ENCODE measurements around the gene PWP1.
"Not testable (repeated sequence)": the region's sequence is repeated elsewhere in the genome, so short reads cannot be mapped to it uniquely, and the experiment has no call there.

The PWP1 gene

GRCh38 chr12:107667464-107667863 is 18.1 kb upstream of the PWP1 start:
- DNase-seq: no peak

DNA sequence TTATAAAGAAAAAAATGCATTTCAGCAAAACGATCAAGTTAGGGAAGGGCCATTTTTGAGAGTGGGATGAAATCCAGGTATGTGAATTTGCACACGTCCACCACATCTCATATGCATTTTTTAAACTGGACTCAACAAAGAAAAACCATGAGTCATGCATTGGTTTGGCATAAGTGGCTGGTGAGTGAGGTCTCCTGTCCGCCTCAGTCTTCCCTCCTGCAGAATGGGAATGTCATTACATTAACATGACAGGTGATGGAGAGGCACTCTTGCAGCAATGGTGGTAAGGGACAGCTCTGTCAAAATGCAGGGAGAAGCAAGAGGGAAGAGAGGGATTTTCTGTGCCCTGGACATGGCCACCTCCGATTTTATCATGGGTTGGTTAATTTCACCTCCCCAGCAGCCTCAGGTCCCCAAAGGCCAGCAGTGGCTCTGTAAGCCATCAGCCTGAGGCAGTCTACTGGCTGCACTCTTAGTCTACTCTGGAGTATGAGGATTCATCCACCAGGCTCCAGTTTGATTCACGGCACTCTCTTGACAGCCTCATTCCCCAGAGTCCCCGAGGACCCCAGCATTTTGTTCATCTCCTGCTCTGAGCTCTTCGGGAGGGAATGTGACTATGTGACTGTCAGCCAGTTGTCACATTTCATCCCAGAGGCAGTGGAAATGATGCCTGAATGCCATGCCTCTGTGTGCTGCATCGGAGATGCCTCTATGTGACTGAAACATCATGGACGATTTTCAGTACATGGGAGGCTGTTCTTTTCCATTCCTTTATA is 17.1 kb upstream of the PWP1 start:
- no peak for DNase-seq

GRCh38 chr12:107669946-107670345 is 15.7 kb upstream of the PWP1 start:
- no peak for DNase-seq

GRCh38 chr12:107670999-107671643 is 14.5 kb upstream of the PWP1 start:
- peak in 1 of 56 donors; percentile 21 for DNase-seq

DNA sequence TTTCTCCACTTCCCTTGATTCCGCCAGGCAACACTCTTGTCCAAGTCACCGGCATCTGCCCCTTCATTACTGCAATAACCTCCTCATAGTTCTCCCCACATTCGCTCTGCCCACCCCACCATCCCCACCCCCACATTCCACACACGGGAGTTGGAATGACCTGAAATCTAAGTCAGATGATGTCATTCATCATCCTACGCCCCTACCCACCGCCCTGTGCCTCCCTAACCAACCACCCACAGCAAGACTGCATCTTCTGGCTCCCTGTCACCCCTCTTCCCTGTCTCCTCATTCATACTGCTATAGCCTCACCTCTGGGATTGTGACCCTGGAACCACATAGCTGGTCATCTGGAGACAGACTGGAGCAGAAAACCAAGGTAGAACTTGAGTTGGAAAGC is 7.9 kb upstream of the PWP1 start:
- no peak for DNase-seq

DNA sequence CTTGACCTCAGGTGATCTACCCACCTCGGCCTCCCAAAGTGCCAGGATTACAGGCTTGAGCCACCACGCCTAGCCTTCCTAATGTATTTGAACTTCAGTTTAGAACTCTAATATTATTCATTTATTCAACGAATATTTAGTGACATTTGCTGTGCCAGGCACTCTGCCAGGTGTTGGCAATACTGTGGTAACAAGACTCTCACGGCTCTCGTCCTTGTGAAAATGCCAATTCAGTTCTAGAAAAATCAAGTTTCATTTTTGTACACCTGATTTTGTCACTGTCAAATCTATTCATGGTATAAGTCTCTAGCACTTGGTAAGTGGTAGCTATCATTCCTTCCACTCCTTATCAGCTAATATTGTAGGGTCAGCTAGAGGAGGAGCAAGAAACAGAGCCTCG is 6.3 kb upstream of the PWP1 start:
- DNase-seq: no peak

- no peak for DNase-seq
Observed at GRCh38 chr12:107681455-107681835, 4.2 kb upstream of the PWP1 start.

- DNase-seq: no peak
Observed at GRCh38 chr12:107681836-107682820, 3.5 kb upstream of the PWP1 start.

DNA sequence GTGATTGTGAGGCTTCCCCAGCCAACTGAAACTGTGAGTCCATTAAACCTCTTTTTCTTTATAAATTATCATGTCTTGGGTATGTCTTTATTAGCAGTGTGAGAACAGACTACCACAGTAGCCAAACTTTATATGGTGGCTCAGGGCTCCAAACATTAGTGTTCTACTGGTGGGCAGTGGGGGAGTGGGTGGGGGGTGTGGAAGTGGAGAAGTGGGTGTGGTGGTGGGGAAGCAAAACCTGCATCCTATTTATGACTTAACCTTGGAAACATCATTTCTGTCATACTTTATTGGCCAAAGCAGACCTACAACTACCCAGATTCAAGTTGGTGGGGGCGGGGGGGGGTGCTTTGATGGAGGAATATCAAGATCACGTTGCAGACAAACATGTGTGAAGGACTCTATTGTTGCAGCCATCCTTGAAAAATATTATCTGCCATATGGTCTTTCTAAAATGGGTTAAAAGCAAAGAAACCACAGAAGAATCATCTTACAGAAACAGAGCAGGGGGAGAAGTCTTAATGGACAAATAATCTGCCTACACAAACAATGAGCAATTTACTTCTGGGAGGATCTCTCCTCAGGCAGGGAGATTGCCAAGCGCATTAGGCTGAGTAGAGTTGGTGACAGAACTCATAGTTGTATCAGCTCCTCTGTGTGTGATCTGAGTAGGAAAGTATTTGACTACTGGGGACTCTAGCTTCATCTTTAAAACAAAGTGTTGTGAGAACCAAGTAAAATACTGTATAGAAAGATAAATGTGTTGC is 1.4 kb upstream of the PWP1 start:
- no peak for DNase-seq

GRCh38 chr12:107684990-107685359 is 624 bp upstream of the PWP1 start:
- DNase-seq: peak in 1 of 56 donors; percentile 3

DNA sequence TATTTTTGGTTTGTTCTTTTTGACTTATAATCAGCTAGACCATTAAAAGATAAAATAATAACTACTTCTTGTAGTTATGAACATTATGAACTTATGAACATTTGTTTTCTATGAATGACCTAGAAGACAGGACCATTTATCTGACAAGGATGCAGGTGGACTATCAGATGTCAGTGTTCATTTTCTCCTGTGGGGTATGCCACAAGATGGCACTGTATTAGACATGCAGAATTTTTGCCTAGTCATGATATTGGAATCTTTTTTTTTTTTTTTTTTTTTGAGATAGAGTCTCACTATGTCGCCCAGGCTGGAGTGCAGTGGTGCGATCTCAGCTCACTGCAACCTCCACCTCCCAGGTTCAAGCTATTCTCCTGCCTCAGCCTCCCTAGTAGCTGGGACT is 10.2 kb downstream of the PWP1 start:
- DNase-seq: not testable (repeated sequence)

DNA sequence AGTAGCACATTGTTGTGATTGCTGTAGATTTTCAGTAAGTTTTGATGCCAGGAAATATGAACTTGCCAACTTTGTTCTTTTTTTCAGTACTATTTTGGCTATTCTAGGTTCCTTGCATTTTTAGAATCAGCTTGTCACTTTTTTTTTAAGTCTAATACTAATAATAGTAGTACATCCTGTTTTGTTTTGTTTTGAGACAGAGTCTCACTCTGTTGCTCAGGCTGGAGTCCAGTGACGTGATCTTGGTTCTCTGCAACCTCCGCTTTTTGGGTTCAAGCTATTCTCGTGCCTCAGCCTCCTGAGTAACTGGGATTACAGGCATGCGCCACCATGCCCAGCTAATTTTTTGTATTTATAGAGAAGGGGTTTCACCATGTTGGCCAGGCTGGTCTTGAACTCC is 16.5 kb downstream of the PWP1 start:
- no peak for DNase-seq

- no peak for DNase-seq
Observed at GRCh38 chr12:107704041-107704440, 18.4 kb downstream of the PWP1 start.

- not testable (repeated sequence) for DNase-seq
Observed at GRCh38 chr12:107705522-107705921, 19.9 kb downstream of the PWP1 start.

- no peak for DNase-seq
Observed at GRCh38 chr12:107715780-107716179, 30.2 kb downstream of the PWP1 start.

GRCh38 chr12:107718606-107719005 is 33.0 kb downstream of the PWP1 start:
- DNase-seq: no peak

GRCh38 chr12:107727327-107727726 is 41.7 kb downstream of the PWP1 start:
- DNase-seq: not testable (repeated sequence)

DNA sequence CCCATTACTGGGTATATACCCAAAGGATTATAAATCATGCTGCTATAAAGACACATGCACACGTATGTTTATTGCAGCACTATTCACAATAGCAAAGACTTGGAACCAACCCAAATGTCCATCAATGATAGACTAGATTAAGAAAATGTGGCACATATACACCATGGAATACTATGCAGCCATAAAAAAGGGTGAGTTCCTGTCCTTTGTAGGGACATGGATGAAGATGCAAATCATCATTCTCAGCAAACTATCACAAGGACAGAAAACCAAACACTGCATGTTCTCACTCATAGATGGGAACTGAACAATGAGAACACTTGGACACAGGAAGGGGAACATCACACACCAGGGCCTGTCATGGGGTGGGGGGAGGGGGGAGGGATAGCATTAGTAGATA is 42.1 kb downstream of the PWP1 start:
- DNase-seq: not testable (repeated sequence)

DNA sequence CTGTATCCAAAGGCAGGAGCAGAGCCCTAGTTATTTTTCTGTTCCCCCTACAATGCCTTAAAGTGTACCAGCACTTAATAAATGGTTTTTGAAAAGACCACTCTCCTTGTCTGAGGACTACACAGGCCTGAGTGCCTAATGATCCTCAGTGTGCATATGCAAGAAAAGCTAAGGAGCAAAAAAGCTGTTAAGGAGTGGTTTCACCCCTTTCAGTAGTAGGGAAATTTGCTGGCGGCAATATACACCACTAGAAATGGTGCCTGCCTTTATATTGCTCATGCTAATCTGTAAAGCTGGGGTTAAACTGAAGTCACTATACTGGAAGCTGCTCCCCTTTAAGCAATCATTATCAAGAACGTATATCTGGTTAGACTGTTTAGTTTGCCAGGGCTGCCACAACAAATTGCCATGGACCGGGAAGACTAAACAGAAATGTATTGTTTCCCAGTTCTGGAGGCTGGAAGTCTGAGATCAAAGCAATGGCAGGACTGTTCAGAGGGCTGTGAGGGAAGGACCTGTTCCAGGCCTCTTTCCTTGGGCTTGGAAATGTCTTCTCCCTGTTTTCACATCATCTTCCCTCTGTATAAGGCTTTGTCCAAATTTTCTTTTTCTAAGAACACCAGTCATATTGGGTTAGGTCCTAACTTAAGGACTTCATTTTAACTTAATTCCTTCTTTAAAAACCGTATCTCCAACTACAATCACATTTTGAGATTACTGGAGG is 45.2 kb downstream of the PWP1 start:
- no peak for DNase-seq

- no peak for DNase-seq
Observed at GRCh38 chr12:107731366-107731765, 45.8 kb downstream of the PWP1 start.
